Panc1 (cell line): Measurements from ENCODE around the gene ERVFRD-1.

Source experiments
- CTCF ChIP-seq: fragments of 450-650 bp; IDR thresholded peaks from 2 replicates; pipeline ENCODE4 v1.5.1; 2017; ENCODE audit warnings: mild to moderate bottlenecking
- POLR2AphosphoS5 ChIP-seq: IDR thresholded peaks from 2 replicates; pipeline ENCODE4 v1.6.1; 2012; ENCODE audit warnings: mild to moderate bottlenecking, low read depth, low read length, moderate library complexity
- REST ChIP-seq, 2 experiments: IDR thresholded peaks; 2 replicates each; pipeline ENCODE4 v1.6.1; 2011 to 2012; ENCODE audit warnings: low read depth in 2 of 2, control low read depth in 1 of 2, low read length in 1 of 2, mild to moderate bottlenecking in 1 of 2, moderate library complexity in 1 of 2; ENCODE audit not compliant: insufficient read depth in 1 of 2

- TF ChIP-seq CTCF (no peak), REST (IDR thresholded peaks at IDR 0.05; ENCODE audit: insufficient read depth in 1 of 2, low read depth in 2 of 2, low read length in 1 of 2) (no peak), POLR2AphosphoS5 (no peak)
Measured at GRCh38 chr6:11097476-11097875, 14.0 kb downstream of the ERVFRD-1 start.
